Measurements from ENCODE around the gene PPIL3.

The PPIL3 gene

GRCh38 chr2:200847269-200847668 is 41.6 kb downstream of the PPIL3 start:
- TF ChIP-seq, protein P1, sequence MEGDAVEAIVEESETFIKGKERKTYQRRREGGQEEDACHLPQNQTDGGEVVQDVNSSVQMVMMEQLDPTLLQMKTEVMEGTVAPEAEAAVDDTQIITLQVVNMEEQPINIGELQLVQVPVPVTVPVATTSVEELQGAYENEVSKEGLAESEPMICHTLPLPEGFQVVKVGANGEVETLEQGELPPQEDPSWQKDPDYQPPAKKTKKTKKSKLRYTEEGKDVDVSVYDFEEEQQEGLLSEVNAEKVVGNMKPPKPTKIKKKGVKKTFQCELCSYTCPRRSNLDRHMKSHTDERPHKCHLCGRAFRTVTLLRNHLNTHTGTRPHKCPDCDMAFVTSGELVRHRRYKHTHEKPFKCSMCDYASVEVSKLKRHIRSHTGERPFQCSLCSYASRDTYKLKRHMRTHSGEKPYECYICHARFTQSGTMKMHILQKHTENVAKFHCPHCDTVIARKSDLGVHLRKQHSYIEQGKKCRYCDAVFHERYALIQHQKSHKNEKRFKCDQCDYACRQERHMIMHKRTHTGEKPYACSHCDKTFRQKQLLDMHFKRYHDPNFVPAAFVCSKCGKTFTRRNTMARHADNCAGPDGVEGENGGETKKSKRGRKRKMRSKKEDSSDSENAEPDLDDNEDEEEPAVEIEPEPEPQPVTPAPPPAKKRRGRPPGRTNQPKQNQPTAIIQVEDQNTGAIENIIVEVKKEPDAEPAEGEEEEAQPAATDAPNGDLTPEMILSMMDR (IDR thresholded peaks at IDR 0.05; ENCODE audit: insufficient read depth, low read depth, low read length, missing control alignments) = no peak
- H3K4me3 ChIP-seq (ENCODE audit: low read depth, low read length) = no peak overlapping the region
- no peak for DNase-seq (ENCODE audit: low read depth)

DNA sequence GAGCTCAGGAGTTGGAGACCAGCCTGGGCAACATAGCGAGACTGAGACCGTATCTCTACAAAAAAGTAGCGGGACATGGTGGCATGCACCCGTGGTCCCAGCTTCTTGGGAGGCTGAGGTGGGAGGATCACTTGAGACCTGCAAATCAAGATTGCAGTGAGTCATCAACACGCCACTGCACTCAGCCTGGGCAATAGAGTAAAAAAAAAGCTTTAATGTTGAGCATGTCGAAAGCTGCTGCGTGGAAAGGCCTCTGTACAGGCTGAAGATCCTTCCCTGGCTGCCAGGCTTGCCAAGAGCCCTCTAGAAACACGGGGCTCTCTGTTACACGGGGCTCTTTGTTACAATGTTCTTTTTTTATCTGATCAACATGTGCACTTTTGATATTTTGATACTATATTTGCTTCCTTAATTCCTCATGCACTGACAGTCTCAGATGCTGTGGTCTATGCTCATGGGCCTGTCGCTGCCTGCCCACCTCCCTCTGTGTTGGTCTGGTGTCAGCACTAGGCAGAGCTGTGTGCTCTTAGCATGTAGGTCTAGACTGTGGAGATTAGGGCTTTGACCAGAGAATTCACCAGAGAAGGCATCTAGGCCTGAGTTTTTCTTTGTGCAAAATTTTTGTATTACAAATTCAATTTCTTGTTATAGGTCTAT is 43.1 kb downstream of the PPIL3 start:
- TF ChIP-seq, protein P1 (IDR thresholded peaks at IDR 0.05; ENCODE audit: insufficient read depth, low read depth, low read length, missing control alignments) = no peak
- H3K4me3 ChIP-seq (ENCODE audit: low read depth, low read length) = no peak overlapping the region
- DNase-seq (ENCODE audit: low read depth) = no peak

- TF ChIP-seq, protein P1 (IDR thresholded peaks at IDR 0.05; ENCODE audit: insufficient read depth, low read depth, low read length, missing control alignments) = no peak
- no peak for DNase-seq (ENCODE audit: low read depth)
- H3K4me3 ChIP-seq (ENCODE audit: low read depth, low read length) = no peak overlapping the region
These were observed 43.7 kb downstream of the PPIL3 start for GRCh38 chr2:200845194-200845593.

DNA sequence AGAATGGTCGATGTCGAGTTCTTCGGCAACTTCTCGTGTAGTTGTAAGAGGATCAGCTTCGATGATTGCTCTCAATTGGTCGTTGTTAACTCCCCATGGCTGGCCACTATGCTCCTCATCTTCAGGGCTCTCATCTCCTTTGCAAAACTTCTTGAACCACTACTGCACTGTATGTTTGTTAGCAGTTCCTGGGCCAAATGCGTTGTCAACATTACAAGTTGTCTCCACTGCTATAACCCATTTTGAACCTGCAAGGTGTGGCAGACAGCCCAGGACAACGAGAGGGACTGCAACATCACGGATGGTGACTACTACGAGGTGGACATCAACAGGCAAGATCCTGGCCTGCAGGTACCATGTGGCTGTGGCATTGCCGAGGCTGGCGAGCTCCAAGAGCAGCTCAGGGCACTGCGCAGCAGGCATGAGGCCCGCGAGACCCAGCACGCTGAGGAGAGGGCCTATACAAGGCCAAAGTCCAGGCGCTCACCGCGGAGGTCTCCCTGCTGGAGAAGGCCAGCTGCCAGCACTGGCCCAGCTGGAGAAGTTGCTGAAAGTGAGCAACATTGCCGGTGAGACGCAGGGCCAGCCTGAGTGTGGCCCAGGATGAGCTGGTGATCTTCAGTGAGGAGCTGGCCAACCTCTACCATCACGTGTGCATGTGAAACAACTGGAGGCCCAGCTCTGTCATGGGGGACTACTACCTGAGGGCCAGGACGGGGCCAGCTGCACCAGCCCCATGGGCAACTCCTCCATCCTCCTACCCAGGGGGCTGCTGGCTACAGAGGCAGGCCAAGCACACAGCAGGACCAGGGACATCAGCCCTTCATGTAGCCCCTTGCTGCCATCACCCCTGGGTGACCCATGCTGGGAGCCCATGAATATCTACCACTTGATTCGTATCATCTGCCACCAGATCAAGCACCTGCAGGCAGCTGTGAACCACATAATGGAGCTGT is 44.6 kb downstream of the PPIL3 start:
- TF ChIP-seq, protein P1 (IDR thresholded peaks at IDR 0.05; ENCODE audit: insufficient read depth, low read depth, low read length, missing control alignments) = no peak

DNA sequence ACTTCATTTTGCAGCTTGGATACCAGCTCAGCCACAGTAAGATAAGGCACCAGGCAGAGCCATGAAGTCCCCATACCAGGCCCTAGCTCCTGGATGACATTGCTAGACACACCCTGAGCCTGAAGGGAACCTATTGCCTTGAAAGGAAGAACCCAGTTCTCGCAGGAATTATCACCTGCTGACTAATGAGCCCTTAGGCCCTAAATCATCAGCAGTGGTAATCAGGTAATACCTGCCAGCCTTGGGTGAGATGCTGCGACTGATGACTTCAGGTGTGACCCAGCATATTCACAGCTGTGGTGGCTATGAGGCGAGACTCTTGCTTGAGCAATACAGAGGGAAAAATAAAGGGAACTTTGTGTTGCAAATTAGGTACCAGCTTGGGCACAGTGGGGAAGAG is 49.4 kb downstream of the PPIL3 start:
- no peak for DNase-seq (ENCODE audit: low read depth)
- TF ChIP-seq, protein P1 (IDR thresholded peaks at IDR 0.05; ENCODE audit: insufficient read depth, low read depth, low read length, missing control alignments) = no peak
- no peak overlapping the region for H3K4me3 ChIP-seq (ENCODE audit: low read depth, low read length)

More for the DNA sequence above, 44.6 kb downstream of the PPIL3 start:
- H3K4me3 ChIP-seq (ENCODE audit: low read depth, low read length) = no peak overlapping the region
- DNase-seq (ENCODE audit: low read depth) = no peak

GRCh38 chr2:200834701-200835100 is 54.2 kb downstream of the PPIL3 start:
- TF ChIP-seq, protein P1 (IDR thresholded peaks at IDR 0.05; ENCODE audit: insufficient read depth, low read depth, low read length, missing control alignments) = no peak
- no peak overlapping the region for H3K4me3 ChIP-seq (ENCODE audit: low read depth, low read length)
- no peak for DNase-seq (ENCODE audit: low read depth)
